Smooth muscle cell (in vitro differentiated cells): ENCODE measurements around the gene PRKAB1. TPM values are rescaled to one million over a fixed set of nuclear protein-coding genes. Genes with fewer than 3 reads are reported as not detected.

Experiments used
- DNase-seq: peaks from one replicate; lab custom pipeline; 2025; ENCODE audit not compliant: unreplicated experiment; lab: John Stamatoyannopoulos, UW
- H2AFZ ChIP-seq: fragments of 200-600 bp; sonication (generic); 2 replicates; pipeline ENCODE4 v1.6.0; 2016; ENCODE audit warnings: antibody characterized with exemption, low read depth, mild to moderate bottlenecking
- H3F3A ChIP-seq: fragments of 200-600 bp; sonication (generic); 2 replicates; pipeline ENCODE4 v1.6.0; 2017; ENCODE audit warnings: antibody characterized with exemption, low read depth
- H3K27ac ChIP-seq: fragments of 200-600 bp; sonication (generic); 2 replicates; pipeline ENCODE4 v1.5.1; 2016; ENCODE audit warnings: low read depth, mild to moderate bottlenecking
- H3K27me3 ChIP-seq: fragments of 200-600 bp; sonication (generic); 2 replicates; pipeline ENCODE4 v1.6.1; 2016; ENCODE audit warnings: low read depth, mild to moderate bottlenecking
- H3K36me3 ChIP-seq: fragments of 200-600 bp; sonication (generic); 2 replicates; pipeline ENCODE4 v1.5.1; 2016; ENCODE audit warnings: low read depth
- H3K4me1 ChIP-seq: fragments of 200-600 bp; sonication (generic); 2 replicates; pipeline ENCODE4 v1.5.1; 2016; ENCODE audit warnings: low read depth
- H3K4me2 ChIP-seq: fragments of 200-600 bp; sonication (generic); 2 replicates; pipeline ENCODE4 v1.6.0; 2016; ENCODE audit warnings: mild to moderate bottlenecking
- H3K4me3 ChIP-seq: fragments of 200-600 bp; sonication (generic); 2 replicates; pipeline ENCODE4 v1.5.1; 2016; ENCODE audit warnings: mild to moderate bottlenecking
- H3K79me2 ChIP-seq: fragments of 200-600 bp; sonication (generic); 2 replicates; pipeline ENCODE4 v1.6.0; 2016; ENCODE audit warnings: low read depth, mild to moderate bottlenecking
- H3K9ac ChIP-seq: fragments of 200-600 bp; sonication (generic); 2 replicates; pipeline ENCODE4 v1.6.0; 2016; ENCODE audit warnings: low read depth
- H3K9me3 ChIP-seq: fragments of 200-600 bp; sonication (generic); replicated peaks from 2 replicates; pipeline ENCODE4 v1.5.1; 2016; ENCODE audit warnings: low read depth
- H4K20me1 ChIP-seq: fragments of 200-600 bp; sonication (generic); 2 replicates; pipeline ENCODE4 v1.6.0; 2016; ENCODE audit warnings: low read depth
- CTCF ChIP-seq: fragments of 200-600 bp; sonication (generic); IDR thresholded peaks from 2 replicates; pipeline ENCODE4 v1.5.1; 2017; ENCODE audit warnings: borderline replicate concordance, mild to moderate bottlenecking, antibody characterized with exemption; ENCODE audit not compliant: insufficient read depth, poor library complexity, severe bottlenecking
- WGBS: methylation state at CpG from one replicate; pipeline ENCODE4 v1.1.7; 2016; ENCODE audit warnings: low lambda C conversion rate; 5-methylcytosine and 5-hydroxymethylcytosine counted together
- polyA plus RNA-seq: library from polyadenylated mRNA; unstranded; fragments of >200 nt; fragmentation: Nextera tagmentation; extraction: Ambion mirVana; gene quantifications from 2 replicates; pipeline ENCODE4 v1.2.1, GENCODE V29; 2016
- total RNA-seq: library from RNA; depleted of rRNA; stranded (reverse); fragments of >200 nt; gene quantifications from 2 replicates; pipeline ENCODE4 v1.2.3, GENCODE V29; 2014

Gene PRKAB1
- total and polyA plus RNA-seq, 2 experiments from 2014 or later: 24.7 to 26.0 TPM

- Histone ChIP-seq H3K79me2 (no peaks in the 10 kb centered on the region), H3F3A (no peaks in the 10 kb centered on the region), H3K9me3 (no peaks in the 10 kb centered on the region), H3K36me3 (no peaks in the 10 kb centered on the region), H3K27me3 (no peaks in the 10 kb centered on the region), H3K9ac (no peak overlapping the region), H3K27ac (no peak overlapping the region), H2AFZ (no peak overlapping the region), H3K4me2 (no peak overlapping the region), H3K4me3 (no peak overlapping the region), H3K4me1 (no peaks in the 10 kb centered on the region), H4K20me1 (no peaks in the 10 kb centered on the region)
- WGBS: 96% methylated on average over 13 of the region's 13 CpGs
- no peak for TF ChIP-seq CTCF
- no peak for DNase-seq
Observed at GRCh38 chr12:119686776-119687175, 18.8 kb downstream of the PRKAB1 start.

GRCh38 chr12:119687406-119687805, 19.5 kb downstream of the PRKAB1 start:
- no peak overlapping the region for H2AFZ ChIP-seq
- H4K20me1 ChIP-seq: no peaks in the 10 kb centered on the region
- H3K9ac ChIP-seq: no peak overlapping the region
- H3F3A ChIP-seq: no peaks in the 10 kb centered on the region
- H3K27ac ChIP-seq: no peak overlapping the region
- H3K27me3 ChIP-seq: no peaks in the 10 kb centered on the region
- no peak for TF ChIP-seq CTCF
- no peak overlapping the region for H3K4me2 ChIP-seq
- 96% methylated on average over 14 of the region's 14 CpGs for WGBS
- no peaks in the 10 kb centered on the region for H3K79me2 ChIP-seq
- H3K9me3 ChIP-seq: no peaks in the 10 kb centered on the region
- H3K4me1 ChIP-seq: no peaks in the 10 kb centered on the region
- no peak for DNase-seq
- no peak overlapping the region for H3K4me3 ChIP-seq
- no peaks in the 10 kb centered on the region for H3K36me3 ChIP-seq

DNA sequence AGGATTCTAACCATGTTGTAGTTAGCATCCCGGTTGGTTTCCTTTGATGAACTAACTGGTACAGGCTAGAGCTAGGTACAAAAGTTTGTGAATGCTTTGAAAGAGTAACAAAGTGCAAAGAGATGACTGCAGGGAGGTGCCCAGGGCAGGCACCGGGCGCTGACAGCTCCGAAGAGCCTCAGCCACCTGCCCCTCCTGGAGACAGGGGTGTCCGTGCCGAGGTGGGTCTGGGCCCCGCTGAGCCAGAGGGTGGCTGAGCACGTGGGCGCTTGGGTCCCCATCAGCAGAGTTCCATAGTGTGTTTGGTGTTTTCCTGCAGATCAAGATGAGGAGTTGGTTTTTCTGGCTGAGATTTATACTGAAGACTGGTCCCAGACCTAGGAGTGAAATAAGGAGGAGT, 19.9 kb downstream of the PRKAB1 start:
- Histone ChIP-seq H3K4me2 (no peak overlapping the region), H3F3A (no peaks in the 10 kb centered on the region), H3K4me3 (no peak overlapping the region), H3K27ac (no peak overlapping the region), H3K79me2 (no peaks in the 10 kb centered on the region), H3K9me3 (no peaks in the 10 kb centered on the region), H2AFZ (no peak overlapping the region), H3K4me1 (no peaks in the 10 kb centered on the region), H3K36me3 (no peaks in the 10 kb centered on the region), H4K20me1 (no peaks in the 10 kb centered on the region), H3K27me3 (no peaks in the 10 kb centered on the region), H3K9ac (no peak overlapping the region)
- no peak for TF ChIP-seq CTCF
- WGBS: 95% methylated on average over 9 of the region's 9 CpGs
- DNase-seq: no peak

- no peak overlapping the region for H3K4me3 ChIP-seq
- no peak overlapping the region for H2AFZ ChIP-seq
- no peaks in the 10 kb centered on the region for H3K27me3 ChIP-seq
- H3F3A ChIP-seq: peaks cover 8% of the 10 kb centered on the region
- TF ChIP-seq CTCF: no peak
- H3K27ac ChIP-seq: no peak overlapping the region
- no peaks in the 10 kb centered on the region for H3K9me3 ChIP-seq
- over 99% methylated on average over 38 of the region's 38 CpGs for WGBS
- H3K4me2 ChIP-seq: no peak overlapping the region
- H3K9ac ChIP-seq: no peak overlapping the region
- H4K20me1 ChIP-seq: no peaks in the 10 kb centered on the region
- H3K36me3 ChIP-seq: no peaks in the 10 kb centered on the region
- no peaks in the 10 kb centered on the region for H3K79me2 ChIP-seq
- DNase-seq: no peak
- no peaks in the 10 kb centered on the region for H3K4me1 ChIP-seq
Observed at GRCh38 chr12:119689935-119690500, 22.1 kb downstream of the PRKAB1 start.
